ENCODE data around the gene ATOX1. TPM values are rescaled to one million over a fixed set of nuclear protein-coding genes. Genes with fewer than 3 reads are reported as not detected.

ATOX1 gene
- total RNA-seq, 2 experiments from 2014 or later: 58.2 to 92.5 TPM

GRCh38 chr5:151764801-151765200 is 6.4 kb upstream of the ATOX1 start:
- BruUV-seq (replicated peaks): no TSS peak
- H3K36me3 ChIP-seq (ENCODE audit: insufficient read depth, low read length): no peaks in the 10 kb centered on the region
- ChIA-PET POLR2A (interaction anchor here (0.5 to 1.4 kb wide), 4 partner anchors 9 to 597 kb away, joined by 3 to 4 read pairs (median 3); no protein-coding TSS in a partner anchor), CTCF (ENCODE audit: unreplicated experiment) (no interaction called here)
- DNase-seq (ENCODE audit: low spot score): no peak
- H3K9me3 ChIP-seq (ENCODE audit: low read length): no peaks in the 10 kb centered on the region
- H3K9me2 ChIP-seq (ENCODE audit: insufficient read depth, low read length): no peaks in the 10 kb centered on the region
- H3K27ac ChIP-seq (ENCODE audit: low read depth, low read length, poor library complexity, severe bottlenecking): no peak overlapping the region
- no peak overlapping the region for H3K4me2 ChIP-seq (ENCODE audit: low read length)
- peaks cover under 1% of the 10 kb centered on the region; the same call in 1 of the 2 replicates for H3K79me2 ChIP-seq (ENCODE audit: insufficient read depth, low read depth, low read length)
- no peak overlapping the region for H2AFZ ChIP-seq (ENCODE audit: low read length)
- H3K4me1 ChIP-seq (ENCODE audit: insufficient read depth, low read length, poor library complexity, severe bottlenecking): peaks cover 5% of the 10 kb centered on the region
- no peaks in the 10 kb centered on the region for H4K20me1 ChIP-seq (ENCODE audit: insufficient read depth, low read length)
- H3K4me3 ChIP-seq (ENCODE audit: low read depth, low read length, poor library complexity, severe bottlenecking): no peak overlapping the region
- TF ChIP-seq EZH2phosphoT487 (IDR thresholded peaks at IDR 0.05; ENCODE audit: borderline replicate concordance, low read depth, low read length): no peak
- TF ChIP-seq CTCF (conservative IDR thresholded peaks at IDR 0.05; ENCODE audit: low read length): no peak
- intact Hi-C loops (cut with micrococcal nuclease; ENCODE audit: unreplicated experiment): no loop called here

- Histone ChIP-seq H2AFZ (ENCODE audit: low read length) (peak overlapping the region; percentile 95), H3K4me3 (ENCODE audit: low read depth, low read length, poor library complexity, severe bottlenecking) (peak overlapping the region; percentile 87), H3K36me3 (ENCODE audit: insufficient read depth, low read length) (peaks cover 6% of the 10 kb centered on the region; the same call in 1 of the 2 replicates), H3K27ac (ENCODE audit: low read depth, low read length, poor library complexity, severe bottlenecking) (no peak overlapping the region), H3K4me1 (ENCODE audit: insufficient read depth, low read length, poor library complexity, severe bottlenecking) (peaks cover 26% of the 10 kb centered on the region), H3K9me2 (ENCODE audit: insufficient read depth, low read length) (no peaks in the 10 kb centered on the region), H3K79me2 (ENCODE audit: insufficient read depth, low read depth, low read length) (peaks cover 14% of the 10 kb centered on the region; the same call in 1 of the 2 replicates), H3K9me3 (ENCODE audit: low read length) (no peaks in the 10 kb centered on the region), H4K20me1 (ENCODE audit: insufficient read depth, low read length) (no peaks in the 10 kb centered on the region), H3K4me2 (ENCODE audit: low read length) (peak overlapping the region; percentile 98)
- no peak for TF ChIP-seq CTCF (conservative IDR thresholded peaks at IDR 0.05; ENCODE audit: low read length)
- no peak for TF ChIP-seq EZH2phosphoT487 (IDR thresholded peaks at IDR 0.05; ENCODE audit: borderline replicate concordance, low read depth, low read length)
- BruUV-seq (replicated peaks): TSS peak; percentile 70
- DNase-seq (ENCODE audit: low spot score): no peak
- ChIA-PET CTCF (ENCODE audit: unreplicated experiment) (no interaction called here), POLR2A (interaction anchor here (0.7 to 8.2 kb wide), 3 partner anchors 8 to 24 kb away, joined by 3 to 69 read pairs (median 3); partner anchors contain the start of gene G3BP1)
- intact Hi-C loops (cut with micrococcal nuclease; ENCODE audit: unreplicated experiment): no loop called here
These were observed 346 bp downstream of the ATOX1 start for GRCh38 chr5:151758141-151758429.

All from OCI-LY7 (cell line).